Endothelial cell of umbilical vein (primary cell): ENCODE measurements around the gene CFAP20DC. TPM values are rescaled to one million over a fixed set of nuclear protein-coding genes. Genes with fewer than 3 reads are reported as not detected.

ENCODE experiments used
- BruUV-seq: library from RNA; stranded (reverse); fragments of 400-500 nt; replicated peaks from 2 replicates; lab custom pipeline; 2021; lab: Mats Ljungman, UMichigan
- CTCF ChIA-PET: fragments of 300-600, 350-600 bp; sonication (Branson Sonifier 250); formaldehyde crosslinking; loops from one replicate; lab custom pipeline; 2021; ENCODE audit warnings: antibody characterized with exemption, inconsistent platforms; lab: Charles Lee
- POLR2A ChIA-PET: fragments of 300-600, 350-600 bp; sonication (Branson Sonifier 250); formaldehyde crosslinking; loops from one replicate; lab custom pipeline; 2021; ENCODE audit warnings: antibody characterized with exemption, inconsistent platforms; lab: Charles Lee
- DNase-seq: peaks from one replicate; pipeline ENCODE4 v3.0.0-alpha.2; 2011; ENCODE audit warnings: low read depth, low spot score
- FAIRE-seq: peaks from 2 replicates; lab custom pipeline; 2011; peaks lifted over from hg19 to GRCh38; lab: Jason Lieb, UNC
- H2AFZ ChIP-seq: 2 replicates; pipeline ENCODE4 v1.6.0; 2012; ENCODE audit warnings: low read depth, low read length, control low read depth, inconsistent platforms
- H3K27ac ChIP-seq: 2 replicates; pipeline ENCODE4 v1.5.1; 2011; ENCODE audit warnings: low read depth, mild to moderate bottlenecking, control low read depth, low read length, moderate library complexity; ENCODE audit not compliant: insufficient read depth
- H3K27me3 ChIP-seq, 2 experiments: 2 replicates each; pipeline versions ENCODE4 v1.6.0 to v1.6.1; 2011; ENCODE audit warnings: low read length in 2 of 2, mixed read lengths in 1 of 2; ENCODE audit not compliant: control insufficient read depth in 2 of 2, insufficient read depth in 2 of 2
- H3K36me3 ChIP-seq, 2 experiments: 2 replicates in 1 of 2; 3 replicates in 1 of 2; pipeline ENCODE4 v1.5.1; 2011; ENCODE audit warnings: low read length in 2 of 2, mild to moderate bottlenecking in 1 of 2, moderate library complexity in 1 of 2; ENCODE audit not compliant: control insufficient read depth in 2 of 2, insufficient read depth in 2 of 2; ENCODE audit errors: extremely low read depth in 1 of 2
- H3K4me1 ChIP-seq: 3 replicates; pipeline ENCODE4 v1.5.1; 2011; ENCODE audit warnings: mild to moderate bottlenecking, low read length; ENCODE audit not compliant: control insufficient read depth, insufficient read depth; ENCODE audit errors: extremely low read depth
- H3K4me2 ChIP-seq: 2 replicates; pipeline ENCODE4 v1.6.1; 2011; ENCODE audit warnings: low read length, control low read depth, mixed read lengths; ENCODE audit not compliant: insufficient read depth
- H3K4me3 ChIP-seq, 3 experiments: fragments of 200-600 bp in 1 of 3; sonication (generic), shearing (Covaris generic) in 1 of 3; replicated peaks in 1 of 3; 2 replicates each; pipeline ENCODE4 v1.5.1; 2011 to 2016; ENCODE audit warnings: control low read depth in 3 of 3, low read length in 3 of 3, mild to moderate bottlenecking in 2 of 3, inconsistent platforms in 1 of 3, low read depth in 1 of 3, moderate library complexity in 1 of 3; ENCODE audit not compliant: insufficient read depth in 1 of 3
- H3K79me2 ChIP-seq: 2 replicates; pipeline ENCODE4 v1.6.0; 2012; ENCODE audit warnings: low read length, inconsistent platforms; ENCODE audit not compliant: control insufficient read depth, insufficient read depth
- H3K9ac ChIP-seq: replicated peaks from 2 replicates; pipeline ENCODE3; 2011; ENCODE audit warnings: low read length, control low read depth; ENCODE audit not compliant: insufficient read depth; ENCODE audit errors: extremely low read depth
- H3K9me1 ChIP-seq: replicated peaks from 3 replicates; pipeline ENCODE4 v1.6.0; 2011; ENCODE audit warnings: mild to moderate bottlenecking, low read length; ENCODE audit not compliant: control insufficient read depth, insufficient read depth; ENCODE audit errors: extremely low read depth
- H3K9me3 ChIP-seq: replicated peaks from 2 replicates; pipeline ENCODE4 v1.5.1; 2012; ENCODE audit warnings: low read length, inconsistent platforms; ENCODE audit not compliant: control insufficient read depth, insufficient read depth
- H4K20me1 ChIP-seq: replicated peaks from 2 replicates; pipeline ENCODE3; 2011; ENCODE audit warnings: mild to moderate bottlenecking, low read length; ENCODE audit not compliant: control insufficient read depth, insufficient read depth; ENCODE audit errors: extremely low read depth
- CTCF ChIP-seq, 2 donors: IDR thresholded peaks; 1 replicate in 1 of 2; 2 replicates in 1 of 2; pipeline ENCODE4 v1.5.1; 2011; ENCODE audit warnings: low read length in 2 of 2, mild to moderate bottlenecking in 2 of 2, moderate library complexity in 2 of 2, control low read depth in 1 of 2, inconsistent platforms in 1 of 2, low read depth in 1 of 2; ENCODE audit not compliant: insufficient read depth in 1 of 2; ENCODE audit errors: extremely low read depth in 1 of 2
- EZH2 ChIP-seq: IDR thresholded peaks from 2 replicates; pipeline ENCODE4 v1.6.1; 2012; ENCODE audit warnings: borderline replicate concordance, low read depth, mild to moderate bottlenecking, moderate library complexity, low read length, inconsistent platforms; ENCODE audit not compliant: severe bottlenecking
- GATA2 ChIP-seq: IDR thresholded peaks from 2 replicates; pipeline ENCODE4 v1.7.0; 2011; ENCODE audit warnings: low read depth, mild to moderate bottlenecking, moderate library complexity, mixed read lengths, low read length; ENCODE audit not compliant: insufficient read length, insufficient read depth
- JUN ChIP-seq: IDR thresholded peaks from 2 replicates; pipeline ENCODE4 v1.6.1; 2011; ENCODE audit warnings: borderline replicate concordance, low read depth; ENCODE audit not compliant: insufficient read length, insufficient read depth
- MYC ChIP-seq: IDR thresholded peaks from one replicate; pipeline ENCODE4 v1.6.1; 2011; ENCODE audit warnings: mild to moderate bottlenecking, low read depth, low read length
- POLR2AphosphoS5 ChIP-seq: IDR thresholded peaks from 2 replicates; pipeline ENCODE4 v1.6.1; 2012; ENCODE audit warnings: low read depth, mild to moderate bottlenecking, control low read depth, low read length, moderate library complexity; ENCODE audit not compliant: insufficient read depth
- dilution Hi-C: fragments of 300-500 bp; cut with MboI; formaldehyde crosslinking; loops from one replicate; pipeline ENCODE4 v1.15.0; 2019; ENCODE audit warnings: low sequenced_read_pairs; ENCODE audit not compliant: extremely low pct_ligation_motif_present
- intact Hi-C: fragments of 100-400 bp; cut with micrococcal nuclease; formaldehyde crosslinking; loops from one replicate; pipeline ENCODE4 v1.10.0; 2022
- polyA plus RNA-seq, 4 experiments: library from polyadenylated mRNA; depleted of rRNA in 3 of 4; stranded (reverse) in 3 of 4; unstranded in 1 of 4; fragments of >200 nt; gene quantifications; 2 replicates each; pipeline versions ENCODE4 v1.2.1 to v1.2.3, GENCODE V29; 2011 to 2012; ENCODE audit warnings: missing spikeins in 1 of 4
- total RNA-seq: library from RNA; stranded (reverse); gene quantifications from 2 replicates; pipeline ENCODE4 v1.2.3, GENCODE V29; 2021

The CFAP20DC gene
- total and polyA plus RNA-seq, 2 donors (not counting 3 experiments of a cell fraction or from before 2014, with no cell fraction given): 0.92 to 2.1 TPM

GRCh38 chr3:58824777-58825176 lies 225.0 kb downstream of the CFAP20DC start:
- CTCF ChIA-PET: interaction anchor here (0.7 to 3.7 kb wide), 35 partner anchors 9 to 1034 kb away, joined by 3 to 168 read pairs (median 4); partner anchors contain the start of gene CFAP20DC

More at GRCh38 chr3:58824777-58825176, 225.0 kb downstream of the CFAP20DC start:
- Histone ChIP-seq H3K79me2 (no peaks in the 10 kb centered on the region), H3K36me3 (no peaks in the 10 kb centered on the region), H3K4me1 (no peaks in the 10 kb centered on the region), H3K9ac (no peak overlapping the region), H3K9me3 (no peaks in the 10 kb centered on the region), H2AFZ (peak overlapping the region; percentile 31), H3K4me3 (no peak overlapping the region), H3K9me1 (no peaks in the 10 kb centered on the region), H4K20me1 (no peaks in the 10 kb centered on the region), H3K4me2 (no peak overlapping the region), H3K27me3 (no peaks in the 10 kb centered on the region), H3K27ac (no peak overlapping the region)
- TF ChIP-seq GATA2: no peak
- no peak for TF ChIP-seq JUN
- TF ChIP-seq MYC: no peak
- TF ChIP-seq CTCF (IDR thresholded peaks at IDR 0.05; ENCODE audit: extremely low read depth in 1 of 2, insufficient read depth in 1 of 2, low read depth in 1 of 2, low read length in 2 of 2): no peak
- TF ChIP-seq EZH2: no peak
- no peak for TF ChIP-seq POLR2AphosphoS5
- POLR2A ChIA-PET: no interaction called here
- no peak for DNase-seq
- dilution Hi-C loops: no loop called here
- no TSS peak for BruUV-seq
- peak; percentile 26 for FAIRE-seq
- intact Hi-C loops: loop anchor here (1.0 to 10.0 kb wide), 7 partner anchors 171 to 1033 kb away; no protein-coding TSS in a partner anchor
